Prostate gland (tissue), 2 donors: ENCODE data around the gene SERPINE2. TPM values are rescaled to one million over a fixed set of nuclear protein-coding genes. Genes with fewer than 3 reads are reported as not detected.

Experiments
- DNase-seq: peaks from one replicate; pipeline ENCODE4 v3.0.0-alpha.2; 2019; ENCODE audit warnings: low spot score
- H3K27ac ChIP-seq, 2 donors: fragments of 200-600 bp; sonication (generic); 2 replicates each; pipeline ENCODE4 v1.5.1; 2017 to 2019
- H3K27me3 ChIP-seq: fragments of 200-600 bp; sonication (generic); replicated peaks from 2 replicates; pipeline ENCODE4 v1.5.1; 2019; ENCODE audit not compliant: insufficient read depth
- H3K36me3 ChIP-seq, 2 donors: fragments of 200-600 bp; sonication (generic); 1 replicate in 1 of 2; 2 replicates in 1 of 2; pipeline versions ENCODE4 v1.5.1 to v1.8.1; 2017 to 2019
- H3K4me1 ChIP-seq: fragments of 200-600 bp; sonication (generic); replicated peaks from 2 replicates; pipeline ENCODE4 v1.5.1; 2019
- H3K4me3 ChIP-seq, 2 donors: fragments of 200-600 bp; sonication (generic); 2 replicates each; pipeline ENCODE4 v1.5.1; 2017 to 2019
- H3K9me3 ChIP-seq: fragments of 200-600 bp; sonication (generic); 2 replicates; pipeline ENCODE4 v1.5.1; 2017
- POLR2A ChIP-seq: fragments of 450-650 bp; IDR thresholded peaks from one replicate; pipeline ENCODE4 v1.6.1; 2016; ENCODE audit warnings: antibody characterized with exemption, mild to moderate bottlenecking
- POLR2AphosphoS5 ChIP-seq: sonication (generic); formaldehyde crosslinking; IDR thresholded peaks from one replicate; pipeline ENCODE4 v1.6.1; 2017; ENCODE audit warnings: antibody characterized with exemption
- WGBS: methylation state at CpG from one replicate; pipeline ENCODE4 v1.1.5; 2018; 5-methylcytosine and 5-hydroxymethylcytosine counted together
- intact Hi-C: fragments of 100-400 bp; cut with DNase I; formaldehyde crosslinking; loops from one replicate; pipeline ENCODE4 v1.14.2; 2022
- total RNA-seq, 2 donors: library from RNA; depleted of rRNA; stranded (reverse); fragments of >200 nt; gene quantifications; one replicate each; pipeline ENCODE4 v1.1.0, GENCODE V29; 2016
- TF ChIP-seq, protein P1 (sequence below), 4 experiments: fragments of 200-600 bp in 2 of 4; fragments of 450-650 bp in 2 of 4; sonication (generic) in 2 of 4; IDR thresholded peaks; 1 replicate in 3 of 4; 2 replicates in 1 of 4; pipeline ENCODE4 v1.5.1; 2016 to 2019; ENCODE audit warnings: antibody characterized with exemption in 4 of 4, mild to moderate bottlenecking in 2 of 4, moderate library complexity in 2 of 4

Gene SERPINE2
- total RNA-seq, 2 donors from 2014 or later: 2.4 to 158 TPM

DNA sequence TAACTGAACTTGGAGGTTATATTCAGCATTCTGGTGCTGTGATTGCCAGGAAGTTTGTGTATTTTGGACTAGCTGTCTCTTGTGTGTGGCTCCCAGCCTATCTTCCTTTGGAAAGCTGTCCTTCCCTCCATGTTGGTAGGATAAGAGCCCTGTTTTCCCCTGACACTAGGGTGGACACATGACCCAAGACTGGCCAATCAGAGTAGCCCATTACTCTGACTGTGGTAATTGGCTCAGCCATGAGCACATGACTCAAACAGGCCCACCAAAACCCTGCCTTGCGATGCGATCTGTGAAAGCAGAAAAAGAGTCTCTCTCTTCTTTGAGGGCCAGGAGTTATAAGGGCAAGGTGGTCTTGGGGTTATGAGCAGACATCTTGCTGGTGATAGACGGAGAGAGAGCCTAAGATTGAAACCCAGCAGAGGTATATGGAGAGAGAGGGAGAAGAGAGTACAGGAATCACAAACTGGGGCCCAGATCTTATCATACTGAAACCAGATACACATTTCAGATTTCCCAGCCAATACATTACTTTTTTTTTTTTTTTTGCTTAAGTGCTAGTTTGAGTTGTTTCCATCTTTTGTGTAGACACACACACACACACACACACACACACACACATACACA is 45.3 kb upstream of the SERPINE2 start:
- H3K4me3 ChIP-seq: no peak overlapping the region
- peaks cover 2% of the 10 kb centered on the region for H3K4me1 ChIP-seq
- DNase-seq: no peak
- no peaks in the 10 kb centered on the region for H3K27me3 ChIP-seq
- intact Hi-C loops: no loop called here
- WGBS: 87% methylated on average over 3 of the region's 3 CpGs
- H3K36me3 ChIP-seq: no peaks in the 10 kb centered on the region
- no peak for TF ChIP-seq POLR2A
- TF ChIP-seq POLR2AphosphoS5: no peak
- TF ChIP-seq, protein P1, sequence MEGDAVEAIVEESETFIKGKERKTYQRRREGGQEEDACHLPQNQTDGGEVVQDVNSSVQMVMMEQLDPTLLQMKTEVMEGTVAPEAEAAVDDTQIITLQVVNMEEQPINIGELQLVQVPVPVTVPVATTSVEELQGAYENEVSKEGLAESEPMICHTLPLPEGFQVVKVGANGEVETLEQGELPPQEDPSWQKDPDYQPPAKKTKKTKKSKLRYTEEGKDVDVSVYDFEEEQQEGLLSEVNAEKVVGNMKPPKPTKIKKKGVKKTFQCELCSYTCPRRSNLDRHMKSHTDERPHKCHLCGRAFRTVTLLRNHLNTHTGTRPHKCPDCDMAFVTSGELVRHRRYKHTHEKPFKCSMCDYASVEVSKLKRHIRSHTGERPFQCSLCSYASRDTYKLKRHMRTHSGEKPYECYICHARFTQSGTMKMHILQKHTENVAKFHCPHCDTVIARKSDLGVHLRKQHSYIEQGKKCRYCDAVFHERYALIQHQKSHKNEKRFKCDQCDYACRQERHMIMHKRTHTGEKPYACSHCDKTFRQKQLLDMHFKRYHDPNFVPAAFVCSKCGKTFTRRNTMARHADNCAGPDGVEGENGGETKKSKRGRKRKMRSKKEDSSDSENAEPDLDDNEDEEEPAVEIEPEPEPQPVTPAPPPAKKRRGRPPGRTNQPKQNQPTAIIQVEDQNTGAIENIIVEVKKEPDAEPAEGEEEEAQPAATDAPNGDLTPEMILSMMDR (IDR thresholded peaks at IDR 0.05): no peak
- H3K9me3 ChIP-seq: no peaks in the 10 kb centered on the region
- no peak overlapping the region for H3K27ac ChIP-seq

DNA sequence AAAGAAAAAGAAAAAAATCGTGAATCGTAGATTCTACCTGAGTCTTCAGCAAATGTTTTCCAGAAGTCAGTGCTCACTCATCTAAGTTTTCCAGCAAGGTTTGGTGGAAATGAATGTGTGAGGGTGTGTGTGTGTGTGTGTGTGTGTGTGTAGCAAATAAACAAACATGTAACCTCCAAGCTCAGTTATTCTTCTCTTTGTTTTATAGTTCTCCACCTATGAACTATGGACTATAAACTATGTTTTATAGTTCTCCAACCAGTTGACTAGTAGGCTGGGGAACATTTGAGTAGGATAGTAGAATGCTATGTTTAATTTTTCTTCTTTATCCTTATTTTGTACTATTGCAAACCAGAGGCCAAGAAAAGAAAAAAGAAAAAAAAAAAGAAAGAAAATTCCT is 44.6 kb upstream of the SERPINE2 start:
- no peak for DNase-seq
- Histone ChIP-seq H3K27me3 (no peaks in the 10 kb centered on the region), H3K36me3 (no peaks in the 10 kb centered on the region), H3K4me1 (peaks cover 2% of the 10 kb centered on the region), H3K27ac (no peak overlapping the region), H3K4me3 (no peak overlapping the region), H3K9me3 (no peaks in the 10 kb centered on the region)
- TF ChIP-seq POLR2A (no peak), POLR2AphosphoS5 (no peak)
- TF ChIP-seq, protein P1 (IDR thresholded peaks at IDR 0.05): no peak
- WGBS: 80% methylated on average over 2 of the region's 2 CpGs
- intact Hi-C loops: no loop called here

DNA sequence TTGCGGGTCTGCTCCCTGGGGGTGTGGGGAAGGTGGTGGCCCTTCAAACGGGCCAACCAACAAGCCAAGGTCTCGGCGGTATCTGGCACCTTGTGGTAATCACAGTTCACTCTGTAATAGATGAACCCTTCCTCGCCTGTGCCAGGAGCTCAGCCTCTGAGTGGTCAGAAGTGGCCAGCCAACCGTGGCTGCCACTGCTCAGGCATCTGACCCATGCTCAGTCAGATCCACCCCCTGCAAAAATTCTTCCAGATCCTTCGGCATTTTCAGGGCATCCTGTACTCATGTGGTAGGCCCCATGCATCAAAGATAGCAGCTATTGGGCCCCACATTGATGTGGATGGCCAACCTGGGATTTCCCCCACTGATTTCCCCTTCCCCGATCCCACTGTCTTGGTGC is 39.6 kb upstream of the SERPINE2 start:
- no peaks in the 10 kb centered on the region for H3K4me1 ChIP-seq
- no peak overlapping the region for H3K27ac ChIP-seq
- TF ChIP-seq POLR2AphosphoS5 (no peak), POLR2A (no peak)
- TF ChIP-seq, protein P1 (IDR thresholded peaks at IDR 0.05): no peak
- DNase-seq: no peak
- H3K27me3 ChIP-seq: no peaks in the 10 kb centered on the region
- intact Hi-C loops: no loop called here
- H3K4me3 ChIP-seq: no peak overlapping the region
- 95% methylated on average over 8 of the region's 8 CpGs for WGBS
- H3K36me3 ChIP-seq: no peaks in the 10 kb centered on the region
- H3K9me3 ChIP-seq: no peaks in the 10 kb centered on the region

DNA sequence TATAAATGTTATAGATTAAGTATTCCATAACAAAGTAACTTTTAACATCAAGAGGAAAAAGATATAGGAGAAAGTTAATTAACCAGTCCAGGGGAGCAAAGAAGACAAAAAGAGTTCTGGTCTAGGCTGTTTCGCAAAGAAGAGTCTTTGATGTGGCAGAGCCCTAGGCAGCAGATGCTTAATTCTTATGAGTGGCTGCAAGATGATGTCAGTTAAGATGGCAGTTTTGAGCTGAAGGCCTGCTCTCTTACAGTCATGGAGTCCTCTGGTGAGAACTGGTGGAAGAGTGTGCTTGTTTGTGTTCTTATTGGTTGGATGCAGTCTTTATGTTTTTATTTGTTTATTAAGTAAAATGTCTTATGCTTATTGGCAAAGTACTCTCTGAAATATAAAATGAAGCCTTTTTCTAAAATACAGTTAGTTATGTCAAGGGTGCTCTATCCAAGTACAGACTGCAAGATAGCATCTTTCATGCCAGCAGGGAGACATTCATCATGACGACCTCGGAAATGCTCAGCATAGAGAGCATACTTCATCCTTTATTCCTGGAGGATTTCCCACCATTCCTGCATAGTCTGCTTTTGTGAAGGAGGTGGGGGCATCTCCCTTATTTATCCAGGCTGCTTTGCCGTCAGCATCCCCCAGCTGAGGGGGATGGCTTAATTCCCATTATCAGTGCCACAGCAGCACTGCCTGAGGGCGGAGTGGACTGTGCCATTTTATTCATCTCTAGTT is 38.9 kb upstream of the SERPINE2 start:
- H3K27ac ChIP-seq: no peak overlapping the region
- no peaks in the 10 kb centered on the region for H3K9me3 ChIP-seq
- DNase-seq: no peak
- H3K4me1 ChIP-seq: no peaks in the 10 kb centered on the region
- no peaks in the 10 kb centered on the region for H3K27me3 ChIP-seq
- intact Hi-C loops: no loop called here
- no peaks in the 10 kb centered on the region for H3K36me3 ChIP-seq
- WGBS: 77% methylated on average over 5 of the region's 5 CpGs
- TF ChIP-seq, protein P1 (IDR thresholded peaks at IDR 0.05): no peak
- TF ChIP-seq POLR2AphosphoS5 (no peak), POLR2A (no peak)
- no peak overlapping the region for H3K4me3 ChIP-seq

DNA sequence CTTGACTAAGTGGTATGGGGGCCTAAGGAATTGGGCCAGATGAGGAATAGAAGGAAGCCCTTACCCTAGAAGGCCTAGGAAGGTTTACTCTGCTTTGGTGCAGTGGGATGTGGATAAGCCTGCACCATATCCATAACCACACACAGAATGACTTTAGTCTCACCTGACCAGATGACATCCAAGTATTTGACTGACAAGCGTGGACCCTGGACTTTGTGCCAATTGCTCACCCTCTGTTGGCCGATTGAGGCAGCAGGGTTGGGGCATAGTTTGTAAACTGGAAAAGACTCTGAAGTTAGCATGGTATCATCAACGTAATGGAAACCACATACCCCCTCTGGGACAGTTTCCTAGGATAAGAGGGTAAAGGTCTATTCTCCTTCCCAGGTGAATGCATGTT is 36.5 kb upstream of the SERPINE2 start:
- no peak overlapping the region for H3K27ac ChIP-seq
- TF ChIP-seq POLR2AphosphoS5: no peak
- TF ChIP-seq POLR2A: no peak
- TF ChIP-seq, protein P1 (IDR thresholded peaks at IDR 0.05): no peak
- no peaks in the 10 kb centered on the region for H3K36me3 ChIP-seq
- H3K4me3 ChIP-seq: no peak overlapping the region
- 90% methylated on average over 3 of the region's 3 CpGs for WGBS
- no peaks in the 10 kb centered on the region for H3K4me1 ChIP-seq
- no peaks in the 10 kb centered on the region for H3K27me3 ChIP-seq
- intact Hi-C loops: no loop called here
- no peaks in the 10 kb centered on the region for H3K9me3 ChIP-seq
- DNase-seq: no peak
